Activated CD8-positive, alpha-beta T cell treated with anti-CD3 and anti-CD28 coated beads for 36 hours (primary cell): ENCODE measurements around the gene GDF15. TPM values are rescaled to one million over a fixed set of nuclear protein-coding genes. Genes with fewer than 3 reads are reported as not detected.
A peak's percentile ranks its signal among the peaks of the same experiment; 100 is the strongest.

Experiments
- ATAC-seq: fragments of 200-7000 bp; cut with Tn5 transposase; one replicate; pipeline ENCODE4 v1.10.0; 2021; ENCODE audit warnings: mild to moderate bottlenecking, moderate library complexity
- CTCF ChIA-PET: fragments of 350-600 bp; sonication (Branson Sonifier 250); formaldehyde crosslinking; loops from one replicate; lab custom pipeline; 2021; ENCODE audit warnings: antibody characterized with exemption; lab: Charles Lee
- POLR2A ChIA-PET: fragments of 350-600 bp; sonication (Branson Sonifier 250); formaldehyde crosslinking; loops from one replicate; lab custom pipeline; 2021; ENCODE audit warnings: antibody characterized with exemption; lab: Charles Lee
- DNase-seq: peaks from one replicate; pipeline ENCODE4 v3.0.0-alpha.2; 2020
- H3K27ac Mint-ChIP-seq: one replicate; pipeline ENCODE4 v1.8.0; 2021; ENCODE audit warnings: mild to moderate bottlenecking, mixed read lengths
- H3K27me3 Mint-ChIP-seq: one replicate; pipeline ENCODE4 v1.8.0; 2021; ENCODE audit warnings: mixed read lengths
- H3K36me3 Mint-ChIP-seq: one replicate; pipeline ENCODE4 v1.8.0; 2021; ENCODE audit warnings: low read depth, mixed read lengths
- H3K4me1 Mint-ChIP-seq: one replicate; pipeline ENCODE4 v1.8.0; 2021; ENCODE audit warnings: low read depth, mixed read lengths
- H3K4me3 Mint-ChIP-seq: one replicate; pipeline ENCODE4 v1.8.0; 2021; ENCODE audit warnings: mild to moderate bottlenecking, moderate library complexity, mixed read lengths
- H3K9me3 Mint-ChIP-seq: one replicate; pipeline ENCODE4 v1.8.0; 2021; ENCODE audit warnings: mixed read lengths
- CTCF ChIP-seq: fragments of 200-600 bp; IDR thresholded peaks from one replicate; pipeline ENCODE4 v1.8.0; 2022; ENCODE audit warnings: antibody characterized with exemption, mild to moderate bottlenecking
- intact Hi-C: fragments of 100-400 bp; cut with micrococcal nuclease; formaldehyde crosslinking; loops from one replicate; pipeline ENCODE4 v1.10.0; 2022
- total RNA-seq, 2 experiments: library from RNA; stranded (reverse); gene quantifications; one replicate each; pipeline ENCODE4 v1.2.3, GENCODE V29; 2021

GDF15 gene
- total RNA-seq, 2 experiments from 2014 or later = not detected

GRCh38 chr19:18432275-18433014, 46.5 kb downstream of the GDF15 start:
- Mint-ChIP-seq H3K4me3 (peak overlapping the region; percentile 47), H3K9me3 (no peaks in the 10 kb centered on the region), H3K36me3 (peaks cover 16% of the 10 kb centered on the region), H3K27me3 (no peaks in the 10 kb centered on the region), H3K4me1 (peaks cover 20% of the 10 kb centered on the region), H3K27ac (peak overlapping the region; percentile 34)
- ATAC-seq = no peak
- CTCF ChIA-PET = interaction anchor here (1.2 kb wide), 1 partner anchor 11 kb away, joined by 3 read pairs; no protein-coding TSS in a partner anchor
- DNase-seq = no peak
- intact Hi-C loops = no loop called here
- POLR2A ChIA-PET = interaction anchor here (6.8 kb wide), 1 partner anchor 12 kb away, joined by 81 read pairs; the partner anchor contains the start of gene SSBP4
- TF ChIP-seq CTCF = no peak

GRCh38 chr19:18433015-18433691, 47.2 kb downstream of the GDF15 start:
- peaks cover 20% of the 10 kb centered on the region for H3K4me1 Mint-ChIP-seq
- no peaks in the 10 kb centered on the region for H3K9me3 Mint-ChIP-seq
- no peaks in the 10 kb centered on the region for H3K27me3 Mint-ChIP-seq
- peaks cover 16% of the 10 kb centered on the region for H3K36me3 Mint-ChIP-seq
- peak overlapping the region; percentile 47 for H3K4me3 Mint-ChIP-seq
- ATAC-seq (no peak), DNase-seq (peak; percentile 52)
- TF ChIP-seq CTCF = no peak
- ChIA-PET CTCF (no interaction called here), POLR2A (interaction anchor here (1.0 to 6.8 kb wide), 2 partner anchors 13 to 87 kb away, joined by 3 to 81 read pairs; partner anchors contain the start of gene SSBP4)
- intact Hi-C loops = no loop called here
- H3K27ac Mint-ChIP-seq = peak overlapping the region; percentile 34

GRCh38 chr19:18433735-18434398, 47.9 kb downstream of the GDF15 start:
- POLR2A ChIA-PET = interaction anchor here (1.0 to 6.8 kb wide), 3 partner anchors 8 to 86 kb away, joined by 3 to 81 read pairs (median 3); partner anchors contain the start of gene SSBP4
- no peak for TF ChIP-seq CTCF
- peaks cover 16% of the 10 kb centered on the region for H3K36me3 Mint-ChIP-seq
- intact Hi-C loops = no loop called here
- H3K4me1 Mint-ChIP-seq = peaks cover 20% of the 10 kb centered on the region
- ATAC-seq (no peak), DNase-seq (no peak)
- no peaks in the 10 kb centered on the region for H3K9me3 Mint-ChIP-seq
- CTCF ChIA-PET = interaction anchor here (0.6 to 1.6 kb wide), 3 partner anchors 12 to 76 kb away, joined by 3 to 4 read pairs (median 3); no protein-coding TSS in a partner anchor
- H3K4me3 Mint-ChIP-seq = peak overlapping the region; percentile 41
- no peak overlapping the region for H3K27ac Mint-ChIP-seq
- no peaks in the 10 kb centered on the region for H3K27me3 Mint-ChIP-seq

- intact Hi-C loops = no loop called here
- TF ChIP-seq CTCF = no peak
- POLR2A ChIA-PET = interaction anchor here (1.0 to 6.8 kb wide), 3 partner anchors 9 to 86 kb away, joined by 3 to 81 read pairs (median 3); partner anchors contain the start of gene SSBP4
- DNase-seq (no peak), ATAC-seq (no peak)
- H3K27ac Mint-ChIP-seq = no peak overlapping the region
- peaks cover 23% of the 10 kb centered on the region for H3K4me1 Mint-ChIP-seq
- CTCF ChIA-PET = interaction anchor here (0.6 to 1.6 kb wide), 4 partner anchors 13 to 75 kb away, joined by 3 to 4 read pairs (median 4); no protein-coding TSS in a partner anchor
- H3K9me3 Mint-ChIP-seq = no peaks in the 10 kb centered on the region
- no peaks in the 10 kb centered on the region for H3K27me3 Mint-ChIP-seq
- peak overlapping the region; percentile 41 for H3K4me3 Mint-ChIP-seq
- peaks cover 16% of the 10 kb centered on the region for H3K36me3 Mint-ChIP-seq
These were observed 48.6 kb downstream of the GDF15 start for GRCh38 chr19:18434411-18435175.
